WTC11 (cell line): Measurements from ENCODE around the gene BBOX1. TPM values are rescaled to one million over a fixed set of nuclear protein-coding genes. Genes with fewer than 3 reads are reported as not detected.

Experiments used
- ATAC-seq: fragments of 200-7000 bp; cut with Tn5 transposase; 2 replicates; pipeline ENCODE4 v1.10.0; 2021; ENCODE audit warnings: mild to moderate bottlenecking, moderate library complexity
- CTCF ChIA-PET: fragments of 300-600 bp; sonication (Branson Sonifier 250); formaldehyde crosslinking; loops from one replicate; lab custom pipeline; 2021; ENCODE audit warnings: antibody characterized with exemption; lab: Charles Lee
- POLR2A ChIA-PET: fragments of 350-600 bp; sonication (Branson Sonifier 250); formaldehyde crosslinking; loops from one replicate; lab custom pipeline; 2021; ENCODE audit warnings: antibody characterized with exemption; lab: Charles Lee
- DNase-seq: peaks from one replicate; pipeline ENCODE4 v3.0.0; 2021; ENCODE audit warnings: low spot score
- H3K27ac Mint-ChIP-seq: 2 replicates; pipeline ENCODE4 v1.8.0; 2021; ENCODE audit warnings: mixed read lengths
- H3K27me3 Mint-ChIP-seq: 2 replicates; pipeline ENCODE4 v1.8.0; 2021; ENCODE audit warnings: low read depth, mild to moderate bottlenecking, moderate library complexity, mixed read lengths
- H3K36me3 Mint-ChIP-seq: 2 replicates; pipeline ENCODE4 v1.8.0; 2021; ENCODE audit warnings: mixed read lengths
- H3K4me1 Mint-ChIP-seq: 2 replicates; pipeline ENCODE4 v1.8.0; 2022; ENCODE audit warnings: mixed read lengths
- H3K4me3 Mint-ChIP-seq: 2 replicates; pipeline ENCODE4 v1.8.0; 2021; ENCODE audit warnings: mild to moderate bottlenecking, moderate library complexity, mixed read lengths
- H3K9me3 Mint-ChIP-seq: 2 replicates; pipeline ENCODE4 v1.8.0; 2021; ENCODE audit warnings: mixed read lengths
- CBFB ChIP-seq: sonication (generic); formaldehyde crosslinking; IDR thresholded peaks from 2 replicates; pipeline ENCODE4 v1.8.1; 2022; ENCODE audit warnings: mild to moderate bottlenecking, low read depth, missing genetic modification reagents
- CDX4 ChIP-seq: fragments of 250-450 bp; sonication (Bioruptor Pico); IDR thresholded peaks from 2 replicates; pipeline ENCODE4 v1.9.0; 2021; ENCODE audit warnings: moderate library complexity, mild to moderate bottlenecking, inconsistent platforms, borderline replicate concordance
- E2F5 ChIP-seq: sonication (generic); formaldehyde crosslinking; IDR thresholded peaks from 2 replicates; pipeline ENCODE4 v1.8.1; 2022; ENCODE audit warnings: mild to moderate bottlenecking, moderate library complexity, missing genetic modification reagents
- EMX1 ChIP-seq: fragments of 250-450 bp; sonication (Bioruptor Pico); IDR thresholded peaks from 2 replicates; pipeline ENCODE4 v1.8.0; 2021; ENCODE audit warnings: mild to moderate bottlenecking
- FOXK1 ChIP-seq: sonication (generic); formaldehyde crosslinking; IDR thresholded peaks from 2 replicates; pipeline ENCODE4 v1.8.0; 2022; ENCODE audit warnings: mild to moderate bottlenecking, moderate library complexity, missing genetic modification reagents
- HMGA2 ChIP-seq: fragments of 250-450 bp; sonication (Bioruptor Pico); IDR thresholded peaks from 2 replicates; pipeline ENCODE4 v1.4.0; 2021; ENCODE audit warnings: mild to moderate bottlenecking, moderate library complexity
- HMGXB4 ChIP-seq: sonication (generic); formaldehyde crosslinking; IDR thresholded peaks from 2 replicates; pipeline ENCODE4 v1.8.1; 2023; ENCODE audit warnings: mild to moderate bottlenecking, moderate library complexity, missing genetic modification reagents
- KAT7 ChIP-seq: sonication (generic); formaldehyde crosslinking; IDR thresholded peaks from 2 replicates; pipeline ENCODE4 v1.8.1; 2023; ENCODE audit warnings: missing genetic modification reagents, mild to moderate bottlenecking, borderline replicate concordance
- MYBL2 ChIP-seq: sonication (generic); formaldehyde crosslinking; IDR thresholded peaks from 2 replicates; pipeline ENCODE4 v1.8.1; 2023; ENCODE audit warnings: mild to moderate bottlenecking, moderate library complexity, missing genetic modification reagents
- RORB ChIP-seq: fragments of 250-450 bp; sonication (Bioruptor Pico); IDR thresholded peaks from 2 replicates; pipeline ENCODE4 v1.9.0; 2021; ENCODE audit warnings: mild to moderate bottlenecking
- SP1 ChIP-seq: sonication (generic); formaldehyde crosslinking; conservative IDR thresholded peaks from 2 replicates; pipeline ENCODE4 v1.8.1; 2022; ENCODE audit warnings: missing genetic modification reagents
- ZNF416 ChIP-seq: fragments of 250-450 bp; sonication (Bioruptor Pico); IDR thresholded peaks from 2 replicates; pipeline ENCODE4 v1.9.0; 2021; ENCODE audit warnings: mild to moderate bottlenecking, inconsistent platforms
- ZNF423 ChIP-seq: fragments of 250-450 bp; sonication (Bioruptor Pico); IDR thresholded peaks from 2 replicates; pipeline ENCODE4 v2.1.2; 2022; ENCODE audit warnings: mild to moderate bottlenecking, moderate library complexity
- total RNA-seq: library from RNA; stranded (reverse); gene quantifications from 3 replicates; pipeline ENCODE4 v1.2.3, GENCODE V29; 2021
- TF ChIP-seq, protein P1 (sequence below): sonication (generic); formaldehyde crosslinking; IDR thresholded peaks from 2 replicates; pipeline ENCODE4 v1.8.1; 2023; ENCODE audit warnings: mild to moderate bottlenecking, missing genetic modification reagents
- TF ChIP-seq, protein P2 (sequence below): sonication (generic); formaldehyde crosslinking; IDR thresholded peaks from 2 replicates; pipeline ENCODE4 v1.8.0; 2022; ENCODE audit warnings: mild to moderate bottlenecking, missing genetic modification reagents
- TF ChIP-seq, protein P3 (sequence below): sonication (generic); formaldehyde crosslinking; IDR thresholded peaks from 2 replicates; pipeline ENCODE4 v1.8.0; 2022; ENCODE audit warnings: mild to moderate bottlenecking, missing genetic modification reagents
- TF ChIP-seq, protein P4 (sequence below): fragments of 250-450 bp; sonication (Bioruptor Pico); IDR thresholded peaks from 2 replicates; pipeline ENCODE4 v1.9.0; 2021; ENCODE audit warnings: mild to moderate bottlenecking
- TF ChIP-seq, protein P5 (sequence below): sonication (generic); formaldehyde crosslinking; IDR thresholded peaks from 2 replicates; pipeline ENCODE4 v1.8.0; 2023; ENCODE audit warnings: missing genetic modification reagents, mild to moderate bottlenecking, borderline replicate concordance

The BBOX1 gene
- total RNA-seq, 1 experiment from 2014 or later, result not detected

DNA sequence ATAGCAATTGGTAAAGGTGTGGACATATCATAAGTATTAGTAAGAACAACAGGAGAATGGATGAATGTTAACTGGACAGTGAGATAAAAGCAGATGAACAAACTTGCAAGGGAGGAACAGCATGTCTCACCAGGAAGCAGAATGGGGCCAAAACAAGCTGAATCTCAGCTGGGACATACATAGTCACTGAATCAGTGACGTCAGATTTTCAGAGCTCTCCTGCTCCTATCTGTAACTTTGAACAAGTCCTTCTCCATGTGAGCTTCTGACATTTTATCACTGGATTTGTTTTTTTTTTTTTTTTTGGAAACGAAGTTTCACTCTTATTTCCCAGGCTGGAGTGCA, 118.7 kb downstream of the BBOX1 start:
- TF ChIP-seq, protein P1, sequence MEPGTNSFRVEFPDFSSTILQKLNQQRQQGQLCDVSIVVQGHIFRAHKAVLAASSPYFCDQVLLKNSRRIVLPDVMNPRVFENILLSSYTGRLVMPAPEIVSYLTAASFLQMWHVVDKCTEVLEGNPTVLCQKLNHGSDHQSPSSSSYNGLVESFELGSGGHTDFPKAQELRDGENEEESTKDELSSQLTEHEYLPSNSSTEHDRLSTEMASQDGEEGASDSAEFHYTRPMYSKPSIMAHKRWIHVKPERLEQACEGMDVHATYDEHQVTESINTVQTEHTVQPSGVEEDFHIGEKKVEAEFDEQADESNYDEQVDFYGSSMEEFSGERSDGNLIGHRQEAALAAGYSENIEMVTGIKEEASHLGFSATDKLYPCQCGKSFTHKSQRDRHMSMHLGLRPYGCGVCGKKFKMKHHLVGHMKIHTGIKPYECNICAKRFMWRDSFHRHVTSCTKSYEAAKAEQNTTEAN (CRISPR knock-in tag), result no peak
- no peak for TF ChIP-seq KAT7
- Mint-ChIP-seq H3K9me3 (peaks cover 27% of the 10 kb centered on the region), H3K27me3 (no peaks in the 10 kb centered on the region; the same call in 1 of the 2 replicates), H3K27ac (no peak overlapping the region), H3K4me1 (peaks cover 2% of the 10 kb centered on the region; the same call in 1 of the 2 replicates), H3K36me3 (peaks cover 22% of the 10 kb centered on the region), H3K4me3 (no peak overlapping the region)
- DNase-seq, result no peak
- POLR2A ChIA-PET, result no interaction called here
- CTCF ChIA-PET, result interaction anchor here (0.6 to 1.7 kb wide), 9 partner anchors 14 to 636 kb away, joined by 3 to 10 read pairs (median 5); no protein-coding TSS in a partner anchor
- ATAC-seq, result no peak

- ChIA-PET POLR2A (no interaction called here), CTCF (interaction anchor here (0.7 kb wide), 1 partner anchor 325 kb away, joined by 3 read pairs; no protein-coding TSS in a partner anchor)
- no peaks in the 10 kb centered on the region for H3K4me1 Mint-ChIP-seq
- H3K27ac Mint-ChIP-seq, result no peak overlapping the region
- H3K9me3 Mint-ChIP-seq, result peaks cover 23% of the 10 kb centered on the region
- DNase-seq (no peak), ATAC-seq (no peak)
- peaks cover 22% of the 10 kb centered on the region for H3K36me3 Mint-ChIP-seq
- H3K27me3 Mint-ChIP-seq, result no peaks in the 10 kb centered on the region; the same call in 1 of the 2 replicates
- TF ChIP-seq RORB (CRISPR knock-in tag), result no peak
- TF ChIP-seq E2F5 (CRISPR knock-in tag), result no peak
- TF ChIP-seq CBFB (CRISPR knock-in tag), result no peak
- TF ChIP-seq HMGXB4 (CRISPR knock-in tag), result no peak
- TF ChIP-seq, protein P2, sequence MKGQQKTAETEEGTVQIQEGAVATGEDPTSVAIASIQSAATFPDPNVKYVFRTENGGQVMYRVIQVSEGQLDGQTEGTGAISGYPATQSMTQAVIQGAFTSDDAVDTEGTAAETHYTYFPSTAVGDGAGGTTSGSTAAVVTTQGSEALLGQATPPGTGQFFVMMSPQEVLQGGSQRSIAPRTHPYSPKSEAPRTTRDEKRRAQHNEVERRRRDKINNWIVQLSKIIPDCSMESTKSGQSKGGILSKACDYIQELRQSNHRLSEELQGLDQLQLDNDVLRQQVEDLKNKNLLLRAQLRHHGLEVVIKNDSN (CRISPR knock-in tag), result no peak
- no peak for TF ChIP-seq SP1 (CRISPR knock-in tag)
- H3K4me3 Mint-ChIP-seq, result no peak overlapping the region
Measured at GRCh38 chr11:27161071-27161470, 120.5 kb downstream of the BBOX1 start.

DNA sequence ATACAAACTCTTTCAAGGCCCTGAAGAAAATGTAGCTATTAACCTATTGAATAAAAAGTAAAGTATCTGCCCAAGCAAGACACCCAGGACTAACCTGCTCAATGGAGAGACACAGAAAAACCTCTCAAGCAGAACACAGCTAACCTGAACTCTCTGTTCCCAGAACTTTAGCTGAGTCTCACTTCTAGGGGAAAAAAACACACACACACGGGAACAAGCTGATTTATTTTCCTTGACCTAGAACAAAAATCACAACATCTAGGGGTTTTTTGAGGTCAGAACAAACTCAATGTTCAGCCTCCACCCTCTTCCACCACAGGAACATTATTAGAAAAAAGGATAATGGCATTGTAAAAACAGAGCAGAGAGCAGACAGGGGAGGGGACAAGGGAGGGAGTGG, 121.6 kb downstream of the BBOX1 start:
- POLR2A ChIA-PET, result no interaction called here
- DNase-seq (no peak), ATAC-seq (no peak)
- H3K4me3 Mint-ChIP-seq, result no peak overlapping the region
- H3K27ac Mint-ChIP-seq, result no peak overlapping the region
- CTCF ChIA-PET, result no interaction called here
- peaks cover 15% of the 10 kb centered on the region for H3K36me3 Mint-ChIP-seq
- H3K9me3 Mint-ChIP-seq, result peaks cover 15% of the 10 kb centered on the region
- no peaks in the 10 kb centered on the region for H3K4me1 Mint-ChIP-seq
- no peaks in the 10 kb centered on the region; the same call in 1 of the 2 replicates for H3K27me3 Mint-ChIP-seq
- no peak for TF ChIP-seq MYBL2 (CRISPR knock-in tag)
- TF ChIP-seq ZNF416 (CRISPR knock-in tag), result no peak
- no peak for TF ChIP-seq CDX4 (CRISPR knock-in tag)
- TF ChIP-seq, protein P3, sequence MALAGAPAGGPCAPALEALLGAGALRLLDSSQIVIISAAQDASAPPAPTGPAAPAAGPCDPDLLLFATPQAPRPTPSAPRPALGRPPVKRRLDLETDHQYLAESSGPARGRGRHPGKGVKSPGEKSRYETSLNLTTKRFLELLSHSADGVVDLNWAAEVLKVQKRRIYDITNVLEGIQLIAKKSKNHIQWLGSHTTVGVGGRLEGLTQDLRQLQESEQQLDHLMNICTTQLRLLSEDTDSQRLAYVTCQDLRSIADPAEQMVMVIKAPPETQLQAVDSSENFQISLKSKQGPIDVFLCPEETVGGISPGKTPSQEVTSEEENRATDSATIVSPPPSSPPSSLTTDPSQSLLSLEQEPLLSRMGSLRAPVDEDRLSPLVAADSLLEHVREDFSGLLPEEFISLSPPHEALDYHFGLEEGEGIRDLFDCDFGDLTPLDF (CRISPR knock-in tag), result no peak
- TF ChIP-seq, protein P4, sequence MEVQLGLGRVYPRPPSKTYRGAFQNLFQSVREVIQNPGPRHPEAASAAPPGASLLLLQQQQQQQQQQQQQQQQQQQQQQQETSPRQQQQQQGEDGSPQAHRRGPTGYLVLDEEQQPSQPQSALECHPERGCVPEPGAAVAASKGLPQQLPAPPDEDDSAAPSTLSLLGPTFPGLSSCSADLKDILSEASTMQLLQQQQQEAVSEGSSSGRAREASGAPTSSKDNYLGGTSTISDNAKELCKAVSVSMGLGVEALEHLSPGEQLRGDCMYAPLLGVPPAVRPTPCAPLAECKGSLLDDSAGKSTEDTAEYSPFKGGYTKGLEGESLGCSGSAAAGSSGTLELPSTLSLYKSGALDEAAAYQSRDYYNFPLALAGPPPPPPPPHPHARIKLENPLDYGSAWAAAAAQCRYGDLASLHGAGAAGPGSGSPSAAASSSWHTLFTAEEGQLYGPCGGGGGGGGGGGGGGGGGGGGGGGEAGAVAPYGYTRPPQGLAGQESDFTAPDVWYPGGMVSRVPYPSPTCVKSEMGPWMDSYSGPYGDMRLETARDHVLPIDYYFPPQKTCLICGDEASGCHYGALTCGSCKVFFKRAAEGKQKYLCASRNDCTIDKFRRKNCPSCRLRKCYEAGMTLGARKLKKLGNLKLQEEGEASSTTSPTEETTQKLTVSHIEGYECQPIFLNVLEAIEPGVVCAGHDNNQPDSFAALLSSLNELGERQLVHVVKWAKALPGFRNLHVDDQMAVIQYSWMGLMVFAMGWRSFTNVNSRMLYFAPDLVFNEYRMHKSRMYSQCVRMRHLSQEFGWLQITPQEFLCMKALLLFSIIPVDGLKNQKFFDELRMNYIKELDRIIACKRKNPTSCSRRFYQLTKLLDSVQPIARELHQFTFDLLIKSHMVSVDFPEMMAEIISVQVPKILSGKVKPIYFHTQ (CRISPR knock-in tag), result no peak
- no peak for TF ChIP-seq EMX1 (CRISPR knock-in tag)
- no peak for TF ChIP-seq ZNF423 (CRISPR knock-in tag)
- TF ChIP-seq, protein P5, sequence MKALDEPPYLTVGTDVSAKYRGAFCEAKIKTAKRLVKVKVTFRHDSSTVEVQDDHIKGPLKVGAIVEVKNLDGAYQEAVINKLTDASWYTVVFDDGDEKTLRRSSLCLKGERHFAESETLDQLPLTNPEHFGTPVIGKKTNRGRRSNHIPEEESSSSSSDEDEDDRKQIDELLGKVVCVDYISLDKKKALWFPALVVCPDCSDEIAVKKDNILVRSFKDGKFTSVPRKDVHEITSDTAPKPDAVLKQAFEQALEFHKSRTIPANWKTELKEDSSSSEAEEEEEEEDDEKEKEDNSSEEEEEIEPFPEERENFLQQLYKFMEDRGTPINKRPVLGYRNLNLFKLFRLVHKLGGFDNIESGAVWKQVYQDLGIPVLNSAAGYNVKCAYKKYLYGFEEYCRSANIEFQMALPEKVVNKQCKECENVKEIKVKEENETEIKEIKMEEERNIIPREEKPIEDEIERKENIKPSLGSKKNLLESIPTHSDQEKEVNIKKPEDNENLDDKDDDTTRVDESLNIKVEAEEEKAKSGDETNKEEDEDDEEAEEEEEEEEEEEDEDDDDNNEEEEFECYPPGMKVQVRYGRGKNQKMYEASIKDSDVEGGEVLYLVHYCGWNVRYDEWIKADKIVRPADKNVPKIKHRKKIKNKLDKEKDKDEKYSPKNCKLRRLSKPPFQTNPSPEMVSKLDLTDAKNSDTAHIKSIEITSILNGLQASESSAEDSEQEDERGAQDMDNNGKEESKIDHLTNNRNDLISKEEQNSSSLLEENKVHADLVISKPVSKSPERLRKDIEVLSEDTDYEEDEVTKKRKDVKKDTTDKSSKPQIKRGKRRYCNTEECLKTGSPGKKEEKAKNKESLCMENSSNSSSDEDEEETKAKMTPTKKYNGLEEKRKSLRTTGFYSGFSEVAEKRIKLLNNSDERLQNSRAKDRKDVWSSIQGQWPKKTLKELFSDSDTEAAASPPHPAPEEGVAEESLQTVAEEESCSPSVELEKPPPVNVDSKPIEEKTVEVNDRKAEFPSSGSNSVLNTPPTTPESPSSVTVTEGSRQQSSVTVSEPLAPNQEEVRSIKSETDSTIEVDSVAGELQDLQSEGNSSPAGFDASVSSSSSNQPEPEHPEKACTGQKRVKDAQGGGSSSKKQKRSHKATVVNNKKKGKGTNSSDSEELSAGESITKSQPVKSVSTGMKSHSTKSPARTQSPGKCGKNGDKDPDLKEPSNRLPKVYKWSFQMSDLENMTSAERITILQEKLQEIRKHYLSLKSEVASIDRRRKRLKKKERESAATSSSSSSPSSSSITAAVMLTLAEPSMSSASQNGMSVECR (CRISPR knock-in tag), result no peak
- no peak for TF ChIP-seq FOXK1 (CRISPR knock-in tag)
- no peak for TF ChIP-seq HMGA2 (CRISPR knock-in tag)
